ENCODE results near the gene RIOX2. TPM values are rescaled to one million over a fixed set of nuclear protein-coding genes. Genes with fewer than 3 reads are reported as not detected.

RIOX2 gene
- polyA plus RNA-seq, 1 donor from 2014 or later = 0.48 TPM

DNA sequence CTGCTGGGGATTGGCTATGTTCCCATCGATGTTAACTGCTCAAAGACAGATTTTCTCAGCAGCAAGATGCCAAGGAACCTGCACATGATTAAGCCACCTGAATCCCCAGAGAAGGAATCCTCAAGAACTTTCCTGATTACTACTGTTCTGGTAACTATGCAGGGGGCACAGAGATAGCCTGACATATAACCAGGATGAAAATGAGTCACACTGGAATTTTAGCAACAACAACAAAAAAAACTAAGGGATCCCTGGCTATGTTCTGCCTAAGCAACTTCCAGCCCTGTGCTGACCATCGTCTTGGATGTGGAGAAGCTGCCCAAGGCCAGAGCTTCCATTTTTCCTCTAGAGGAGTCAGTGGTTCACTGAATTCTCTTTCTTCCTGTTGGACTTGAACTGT, 13.8 kb downstream of the RIOX2 start:
- Histone ChIP-seq H3K36me3 (ENCODE audit: insufficient read depth, low read length) (no peaks in the 10 kb centered on the region), H4K20me1 (ENCODE audit: insufficient read depth) (no peaks in the 10 kb centered on the region), H3K4me2 (ENCODE audit: low read length) (no peak overlapping the region), H3K9me3 (ENCODE audit: low read length) (no peaks in the 10 kb centered on the region), H2AFZ (ENCODE audit: low read depth, low read length) (no peak overlapping the region), H3K9ac (ENCODE audit: low read length) (no peak overlapping the region), H3F3A (ENCODE audit: insufficient read depth, low read length, poor library complexity, severe bottlenecking) (no peaks in the 10 kb centered on the region), H3K4me3 (ENCODE audit: low read length) (no peak overlapping the region), H3K27ac (ENCODE audit: low read length) (no peak overlapping the region), H3K79me2 (replicated peaks; ENCODE audit: insufficient read depth, low read length) (no peaks in the 10 kb centered on the region), H3K9me2 (ENCODE audit: insufficient read depth, low read length) (no peaks in the 10 kb centered on the region), H3K27me3 (ENCODE audit: insufficient read depth, low read depth, low read length) (no peaks in the 10 kb centered on the region)
- TF ChIP-seq MXI1 (conservative IDR thresholded peaks at IDR 0.05; ENCODE audit: poor library complexity, severe bottlenecking) = no peak

DNA sequence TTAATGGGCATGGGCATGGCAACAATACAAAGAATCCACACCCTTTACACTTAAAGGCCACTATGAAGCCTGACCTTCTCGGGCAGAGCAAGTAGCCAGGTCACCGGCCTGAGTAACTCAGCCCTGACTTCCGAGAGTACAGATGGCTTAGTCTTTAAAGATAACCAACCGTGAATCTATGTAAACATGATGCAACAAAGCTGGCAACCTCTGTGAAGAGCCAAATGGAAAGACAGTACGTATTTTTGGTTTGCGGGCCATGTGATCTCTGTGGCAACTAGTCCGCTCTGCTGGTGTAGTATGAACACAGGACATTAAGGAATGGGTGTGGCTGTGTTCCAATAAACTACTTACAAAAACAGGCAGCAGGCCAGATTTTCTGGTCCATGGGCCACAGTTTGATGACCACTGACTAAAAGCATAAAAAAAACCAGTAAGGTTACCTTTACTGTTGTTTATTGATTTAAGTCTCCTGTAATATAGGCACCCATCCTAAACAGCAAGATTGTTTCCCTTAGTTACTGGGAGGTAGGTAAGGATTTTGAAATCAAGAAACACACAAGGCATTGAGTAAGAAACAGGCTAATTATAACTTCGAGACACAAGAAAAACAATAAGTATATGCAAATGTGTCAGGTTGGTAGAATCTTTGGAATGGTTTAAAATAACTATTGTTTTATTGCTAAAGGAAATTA, 14.5 kb downstream of the RIOX2 start:
- H3K79me2 ChIP-seq (replicated peaks; ENCODE audit: insufficient read depth, low read length) = no peaks in the 10 kb centered on the region
- H3K9me2 ChIP-seq (ENCODE audit: insufficient read depth, low read length) = no peaks in the 10 kb centered on the region
- no peaks in the 10 kb centered on the region for H4K20me1 ChIP-seq (ENCODE audit: insufficient read depth)
- H3F3A ChIP-seq (ENCODE audit: insufficient read depth, low read length, poor library complexity, severe bottlenecking) = no peaks in the 10 kb centered on the region
- no peaks in the 10 kb centered on the region for H3K9me3 ChIP-seq (ENCODE audit: low read length)
- H3K4me3 ChIP-seq (ENCODE audit: low read length) = no peak overlapping the region
- H3K27me3 ChIP-seq (ENCODE audit: insufficient read depth, low read depth, low read length) = no peaks in the 10 kb centered on the region
- H2AFZ ChIP-seq (ENCODE audit: low read depth, low read length) = no peak overlapping the region
- H3K4me2 ChIP-seq (ENCODE audit: low read length) = no peak overlapping the region
- no peak overlapping the region for H3K27ac ChIP-seq (ENCODE audit: low read length)
- TF ChIP-seq TAF1 (IDR thresholded peaks at IDR 0.05; ENCODE audit: low read depth) (no peak), SMC3 (conservative IDR thresholded peaks at IDR 0.05; ENCODE audit: poor library complexity) (no peak), POLR2AphosphoS5 (IDR thresholded peaks at IDR 0.05) (no peak)
- TF ChIP-seq, protein P1, sequence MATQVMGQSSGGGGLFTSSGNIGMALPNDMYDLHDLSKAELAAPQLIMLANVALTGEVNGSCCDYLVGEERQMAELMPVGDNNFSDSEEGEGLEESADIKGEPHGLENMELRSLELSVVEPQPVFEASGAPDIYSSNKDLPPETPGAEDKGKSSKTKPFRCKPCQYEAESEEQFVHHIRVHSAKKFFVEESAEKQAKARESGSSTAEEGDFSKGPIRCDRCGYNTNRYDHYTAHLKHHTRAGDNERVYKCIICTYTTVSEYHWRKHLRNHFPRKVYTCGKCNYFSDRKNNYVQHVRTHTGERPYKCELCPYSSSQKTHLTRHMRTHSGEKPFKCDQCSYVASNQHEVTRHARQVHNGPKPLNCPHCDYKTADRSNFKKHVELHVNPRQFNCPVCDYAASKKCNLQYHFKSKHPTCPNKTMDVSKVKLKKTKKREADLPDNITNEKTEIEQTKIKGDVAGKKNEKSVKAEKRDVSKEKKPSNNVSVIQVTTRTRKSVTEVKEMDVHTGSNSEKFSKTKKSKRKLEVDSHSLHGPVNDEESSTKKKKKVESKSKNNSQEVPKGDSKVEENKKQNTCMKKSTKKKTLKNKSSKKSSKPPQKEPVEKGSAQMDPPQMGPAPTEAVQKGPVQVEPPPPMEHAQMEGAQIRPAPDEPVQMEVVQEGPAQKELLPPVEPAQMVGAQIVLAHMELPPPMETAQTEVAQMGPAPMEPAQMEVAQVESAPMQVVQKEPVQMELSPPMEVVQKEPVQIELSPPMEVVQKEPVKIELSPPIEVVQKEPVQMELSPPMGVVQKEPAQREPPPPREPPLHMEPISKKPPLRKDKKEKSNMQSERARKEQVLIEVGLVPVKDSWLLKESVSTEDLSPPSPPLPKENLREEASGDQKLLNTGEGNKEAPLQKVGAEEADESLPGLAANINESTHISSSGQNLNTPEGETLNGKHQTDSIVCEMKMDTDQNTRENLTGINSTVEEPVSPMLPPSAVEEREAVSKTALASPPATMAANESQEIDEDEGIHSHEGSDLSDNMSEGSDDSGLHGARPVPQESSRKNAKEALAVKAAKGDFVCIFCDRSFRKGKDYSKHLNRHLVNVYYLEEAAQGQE (IDR thresholded peaks at IDR 0.05; ENCODE audit: borderline replicate concordance) = no peak
- H3K9ac ChIP-seq (ENCODE audit: low read length) = no peak overlapping the region
- H3K36me3 ChIP-seq (ENCODE audit: insufficient read depth, low read length) = no peaks in the 10 kb centered on the region

- TF ChIP-seq EP300 (conservative IDR thresholded peaks at IDR 0.05; ENCODE audit: poor library complexity, severe bottlenecking) (no peak), POLR2AphosphoS5 (IDR thresholded peaks at IDR 0.05) (no peak), SMC3 (conservative IDR thresholded peaks at IDR 0.05; ENCODE audit: poor library complexity) (no peak), EZH2 (IDR thresholded peaks at IDR 0.05; ENCODE audit: borderline replicate concordance, insufficient read depth, low read length, poor library complexity, severe bottlenecking) (no peak), MXI1 (conservative IDR thresholded peaks at IDR 0.05; ENCODE audit: poor library complexity, severe bottlenecking) (no peak), RAD21 (conservative IDR thresholded peaks at IDR 0.05) (no peak), TAF1 (IDR thresholded peaks at IDR 0.05; ENCODE audit: low read depth) (no peak)
- TF ChIP-seq, protein P2, sequence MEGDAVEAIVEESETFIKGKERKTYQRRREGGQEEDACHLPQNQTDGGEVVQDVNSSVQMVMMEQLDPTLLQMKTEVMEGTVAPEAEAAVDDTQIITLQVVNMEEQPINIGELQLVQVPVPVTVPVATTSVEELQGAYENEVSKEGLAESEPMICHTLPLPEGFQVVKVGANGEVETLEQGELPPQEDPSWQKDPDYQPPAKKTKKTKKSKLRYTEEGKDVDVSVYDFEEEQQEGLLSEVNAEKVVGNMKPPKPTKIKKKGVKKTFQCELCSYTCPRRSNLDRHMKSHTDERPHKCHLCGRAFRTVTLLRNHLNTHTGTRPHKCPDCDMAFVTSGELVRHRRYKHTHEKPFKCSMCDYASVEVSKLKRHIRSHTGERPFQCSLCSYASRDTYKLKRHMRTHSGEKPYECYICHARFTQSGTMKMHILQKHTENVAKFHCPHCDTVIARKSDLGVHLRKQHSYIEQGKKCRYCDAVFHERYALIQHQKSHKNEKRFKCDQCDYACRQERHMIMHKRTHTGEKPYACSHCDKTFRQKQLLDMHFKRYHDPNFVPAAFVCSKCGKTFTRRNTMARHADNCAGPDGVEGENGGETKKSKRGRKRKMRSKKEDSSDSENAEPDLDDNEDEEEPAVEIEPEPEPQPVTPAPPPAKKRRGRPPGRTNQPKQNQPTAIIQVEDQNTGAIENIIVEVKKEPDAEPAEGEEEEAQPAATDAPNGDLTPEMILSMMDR (IDR thresholded peaks at IDR 0.05; ENCODE audit: poor library complexity, severe bottlenecking) = no peak
- TF ChIP-seq, protein P1 (IDR thresholded peaks at IDR 0.05; ENCODE audit: borderline replicate concordance) = no peak
- Histone ChIP-seq H3K4me2 (ENCODE audit: low read length) (no peak overlapping the region), H3K4me3 (ENCODE audit: low read length) (no peak overlapping the region), H3K9ac (ENCODE audit: low read length) (no peak overlapping the region), H3K9me3 (ENCODE audit: low read length) (no peaks in the 10 kb centered on the region), H4K20me1 (ENCODE audit: insufficient read depth) (no peaks in the 10 kb centered on the region), H2AFZ (ENCODE audit: low read depth, low read length) (no peak overlapping the region), H3K36me3 (ENCODE audit: insufficient read depth, low read length) (no peaks in the 10 kb centered on the region), H3K27me3 (ENCODE audit: insufficient read depth, low read depth, low read length) (no peaks in the 10 kb centered on the region), H3F3A (ENCODE audit: insufficient read depth, low read length, poor library complexity, severe bottlenecking) (no peaks in the 10 kb centered on the region), H3K9me2 (ENCODE audit: insufficient read depth, low read length) (no peaks in the 10 kb centered on the region), H3K79me2 (replicated peaks; ENCODE audit: insufficient read depth, low read length) (no peaks in the 10 kb centered on the region), H3K27ac (ENCODE audit: low read length) (no peak overlapping the region)
Observed at GRCh38 chr3:97956051-97956450, 16.2 kb downstream of the RIOX2 start.

Measured in neural cell (in vitro differentiated cells).